H1 (cell line): ENCODE results near the gene CENPP. TPM values are rescaled to one million over a fixed set of nuclear protein-coding genes. Genes with fewer than 3 reads are reported as not detected.

Source experiments
- CBX5 ChIP-seq: fragments of 300-800, 300-1000 bp; sonication (generic); IDR thresholded peaks from 2 replicates; pipeline ENCODE4 v1.7.1; 2016; ENCODE audit warnings: antibody characterized with exemption, low read length, low read depth
- CHD7 ChIP-seq: fragments of 300-600 bp; sonication (generic); IDR thresholded peaks from 2 replicates; pipeline ENCODE4 v1.7.1; 2012; ENCODE audit warnings: low read length, moderate library complexity, mild to moderate bottlenecking, inconsistent platforms; ENCODE audit not compliant: insufficient replicate concordance
- HDAC2 ChIP-seq, 2 experiments: fragments of 300-600 bp in 1 of 2; sonication (generic) in 1 of 2; IDR thresholded peaks; 2 replicates each; pipeline ENCODE4 v1.6.1; 2011 to 2012; ENCODE audit warnings: low read depth in 2 of 2, low read length in 2 of 2, mild to moderate bottlenecking in 2 of 2, moderate library complexity in 2 of 2, borderline replicate concordance in 1 of 2, inconsistent platforms in 1 of 2
- RXRA ChIP-seq: IDR thresholded peaks from 2 replicates; pipeline ENCODE4 v1.6.1; 2011; ENCODE audit warnings: low read depth, mild to moderate bottlenecking, low read length, moderate library complexity; ENCODE audit not compliant: insufficient read depth
- SAP30 ChIP-seq: fragments of 300-600 bp; sonication (generic); IDR thresholded peaks from 2 replicates; pipeline ENCODE4 v1.7.1; 2012; ENCODE audit warnings: low read length, moderate library complexity, mild to moderate bottlenecking, inconsistent platforms; ENCODE audit not compliant: insufficient read depth, insufficient replicate concordance
- SRF ChIP-seq: IDR thresholded peaks from 2 replicates; pipeline ENCODE4 v1.6.1; 2011; ENCODE audit warnings: mild to moderate bottlenecking, low read depth, low read length, moderate library complexity
- polyA plus RNA-seq, 7 experiments: library from polyadenylated mRNA; depleted of rRNA in 3 of 7; stranded (reverse) in 5 of 7; unstranded in 2 of 7; fragments of >200 nt in 5 of 7; fragments of 200-250 nt in 2 of 7; gene quantifications; 1 replicate in 5 of 7; 2 replicates in 1 of 7; 4 replicates in 1 of 7; pipeline versions ENCODE4 v1.2.1 to v1.2.3, GENCODE V29; 2011 to 2013; ENCODE audit warnings: missing spikeins in 2 of 7, mixed read lengths in 2 of 7
- total RNA-seq: library from RNA; stranded (reverse); fragmentation: NEBNext Ultra II Directional; extraction: Animal tissue kit (Norgen Biotek cat#: 25700); gene quantifications from 2 replicates; pipeline ENCODE4 v1.2.1, GENCODE V29; 2021
- TF ChIP-seq, protein P1 (sequence below): IDR thresholded peaks from 2 replicates; pipeline ENCODE4 v1.6.1; 2011; ENCODE audit warnings: low read depth, mild to moderate bottlenecking, low read length; ENCODE audit not compliant: insufficient read depth

The CENPP gene
- total and polyA plus RNA-seq, 2 of the 8 experiments (the other 6 are each of a cell fraction or from before 2014, with no cell fraction given): 2.7 to 10.8 TPM

DNA sequence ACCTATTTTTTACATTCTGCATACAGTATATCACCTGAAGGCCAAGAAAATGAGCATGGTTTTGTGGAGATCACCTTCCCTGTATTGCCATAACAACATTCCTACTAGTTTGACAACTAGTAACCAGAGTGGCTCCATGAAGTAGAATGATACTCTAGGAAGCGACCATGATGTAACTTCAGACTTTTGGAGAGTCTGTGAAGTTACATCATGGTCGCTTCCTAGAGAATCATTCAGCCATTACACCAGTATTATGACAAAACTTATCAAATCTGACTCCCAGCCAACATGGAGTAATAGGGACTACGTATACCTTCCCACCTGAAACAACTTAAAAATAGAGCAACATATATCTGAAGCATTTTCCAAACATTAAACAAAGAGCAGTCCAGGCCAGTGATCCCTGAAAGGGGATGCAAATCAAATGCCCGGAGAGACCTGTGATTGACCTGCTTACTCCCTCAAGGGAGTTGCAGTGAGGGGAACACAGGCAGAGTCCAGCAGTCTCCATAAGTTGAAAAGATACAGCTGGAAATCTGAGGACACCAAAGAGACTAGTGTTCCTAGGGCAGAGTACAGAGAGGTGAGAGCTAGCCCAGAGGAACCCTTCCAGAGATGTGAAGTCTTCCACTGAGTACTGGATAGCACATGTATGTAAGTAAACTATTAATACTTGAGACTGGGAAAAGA lies 202.2 kb downstream of the CENPP start (continued):
- TF ChIP-seq RXRA: no peak
- TF ChIP-seq, protein P1, sequence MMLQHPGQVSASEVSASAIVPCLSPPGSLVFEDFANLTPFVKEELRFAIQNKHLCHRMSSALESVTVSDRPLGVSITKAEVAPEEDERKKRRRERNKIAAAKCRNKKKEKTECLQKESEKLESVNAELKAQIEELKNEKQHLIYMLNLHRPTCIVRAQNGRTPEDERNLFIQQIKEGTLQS: no peak
- no peak for TF ChIP-seq CBX5
- TF ChIP-seq SAP30: no peak
- no peak for TF ChIP-seq SRF
- TF ChIP-seq CHD7: no peak
- TF ChIP-seq HDAC2 (IDR thresholded peaks at IDR 0.05; ENCODE audit: borderline replicate concordance in 1 of 2, low read depth in 2 of 2, low read length in 2 of 2): no peak
